PFSK-1 (cell line): ENCODE results near the gene CFAP65. TPM values are rescaled to one million over a fixed set of nuclear protein-coding genes. Genes with fewer than 3 reads are reported as not detected.

ENCODE experiments used
- FOXP2 ChIP-seq: optimal IDR thresholded peaks from 2 replicates; pipeline ENCODE3; 2011; ENCODE audit warnings: borderline replicate concordance, control low read depth, inconsistent platforms; ENCODE audit not compliant: insufficient read depth; ENCODE audit errors: extremely low read length, extremely low read depth
- POLR2AphosphoS5 ChIP-seq: IDR thresholded peaks from 2 replicates; pipeline ENCODE4 v1.6.1; 2012; ENCODE audit warnings: low read depth, mild to moderate bottlenecking, control low read depth, low read length, moderate library complexity
- REST ChIP-seq, 2 experiments: IDR thresholded peaks; 2 replicates each; pipeline versions ENCODE4 v1.6.1 to v1.8.0; 2011 to 2012; ENCODE audit warnings: low read depth in 2 of 2, low read length in 2 of 2, control low read depth in 1 of 2, inconsistent platforms in 1 of 2, mild to moderate bottlenecking in 1 of 2, moderate library complexity in 1 of 2; ENCODE audit not compliant: insufficient read depth in 1 of 2
- SIN3A ChIP-seq: IDR thresholded peaks from 2 replicates; pipeline ENCODE4 v1.6.1; 2012; ENCODE audit warnings: mild to moderate bottlenecking, low read length, moderate library complexity, borderline replicate concordance; ENCODE audit not compliant: insufficient read depth
- TAF1 ChIP-seq: IDR thresholded peaks from 2 replicates; pipeline ENCODE4 v1.6.1; 2012; ENCODE audit warnings: low read length, control low read depth, borderline replicate concordance; ENCODE audit not compliant: insufficient read depth
- polyA plus RNA-seq: library from polyadenylated mRNA; unstranded; fragments of >200 nt; gene quantifications from one replicate; pipeline ENCODE4 v1.2.1, GENCODE V29; 2012; ENCODE audit warnings: low read depth, missing spikeins; ENCODE audit not compliant: insufficient read length

Gene CFAP65, protein sequence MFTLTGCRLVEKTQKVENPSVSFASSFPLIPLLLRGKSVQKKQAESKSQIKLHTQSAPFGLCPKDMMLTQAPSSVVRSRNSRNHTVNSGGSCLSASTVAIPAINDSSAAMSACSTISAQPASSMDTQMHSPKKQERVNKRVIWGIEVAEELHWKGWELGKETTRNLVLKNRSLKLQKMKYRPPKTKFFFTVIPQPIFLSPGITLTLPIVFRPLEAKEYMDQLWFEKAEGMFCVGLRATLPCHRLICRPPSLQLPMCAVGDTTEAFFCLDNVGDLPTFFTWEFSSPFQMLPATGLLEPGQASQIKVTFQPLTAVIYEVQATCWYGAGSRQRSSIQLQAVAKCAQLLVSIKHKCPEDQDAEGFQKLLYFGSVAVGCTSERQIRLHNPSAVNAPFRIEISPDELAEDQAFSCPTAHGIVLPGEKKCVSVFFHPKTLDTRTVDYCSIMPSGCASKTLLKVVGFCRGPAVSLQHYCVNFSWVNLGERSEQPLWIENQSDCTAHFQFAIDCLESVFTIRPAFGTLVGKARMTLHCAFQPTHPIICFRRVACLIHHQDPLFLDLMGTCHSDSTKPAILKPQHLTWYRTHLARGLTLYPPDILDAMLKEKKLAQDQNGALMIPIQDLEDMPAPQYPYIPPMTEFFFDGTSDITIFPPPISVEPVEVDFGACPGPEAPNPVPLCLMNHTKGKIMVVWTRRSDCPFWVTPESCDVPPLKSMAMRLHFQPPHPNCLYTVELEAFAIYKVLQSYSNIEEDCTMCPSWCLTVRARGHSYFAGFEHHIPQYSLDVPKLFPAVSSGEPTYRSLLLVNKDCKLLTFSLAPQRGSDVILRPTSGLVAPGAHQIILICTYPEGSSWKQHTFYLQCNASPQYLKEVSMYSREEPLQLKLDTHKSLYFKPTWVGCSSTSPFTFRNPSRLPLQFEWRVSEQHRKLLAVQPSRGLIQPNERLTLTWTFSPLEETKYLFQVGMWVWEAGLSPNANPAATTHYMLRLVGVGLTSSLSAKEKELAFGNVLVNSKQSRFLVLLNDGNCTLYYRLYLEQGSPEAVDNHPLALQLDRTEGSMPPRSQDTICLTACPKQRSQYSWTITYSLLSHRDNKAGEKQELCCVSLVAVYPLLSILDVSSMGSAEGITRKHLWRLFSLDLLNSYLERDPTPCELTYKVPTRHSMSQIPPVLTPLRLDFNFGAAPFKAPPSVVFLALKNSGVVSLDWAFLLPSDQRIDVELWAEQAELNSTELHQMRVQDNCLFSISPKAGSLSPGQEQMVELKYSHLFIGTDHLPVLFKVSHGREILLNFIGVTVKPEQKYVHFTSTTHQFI (N-terminal part only)
- polyA plus RNA-seq: not detected

GRCh38 chr2:219041252-219041651, at the start of gene CFAP65:
TSS of gene CFAP65 (minus strand) at chr2:219041516. CDS start at chr2:219039048, 2,468 bp downstream.
- TF ChIP-seq FOXP2 (no peak), TAF1 (no peak), REST (IDR thresholded peaks at IDR 0.05; ENCODE audit: insufficient read depth in 1 of 2, low read depth in 2 of 2, low read length in 2 of 2) (peak; percentile 22 to 29; a peak in 1 of 4 replicates), SIN3A (peak; percentile 99), POLR2AphosphoS5 (no peak)

DNA sequence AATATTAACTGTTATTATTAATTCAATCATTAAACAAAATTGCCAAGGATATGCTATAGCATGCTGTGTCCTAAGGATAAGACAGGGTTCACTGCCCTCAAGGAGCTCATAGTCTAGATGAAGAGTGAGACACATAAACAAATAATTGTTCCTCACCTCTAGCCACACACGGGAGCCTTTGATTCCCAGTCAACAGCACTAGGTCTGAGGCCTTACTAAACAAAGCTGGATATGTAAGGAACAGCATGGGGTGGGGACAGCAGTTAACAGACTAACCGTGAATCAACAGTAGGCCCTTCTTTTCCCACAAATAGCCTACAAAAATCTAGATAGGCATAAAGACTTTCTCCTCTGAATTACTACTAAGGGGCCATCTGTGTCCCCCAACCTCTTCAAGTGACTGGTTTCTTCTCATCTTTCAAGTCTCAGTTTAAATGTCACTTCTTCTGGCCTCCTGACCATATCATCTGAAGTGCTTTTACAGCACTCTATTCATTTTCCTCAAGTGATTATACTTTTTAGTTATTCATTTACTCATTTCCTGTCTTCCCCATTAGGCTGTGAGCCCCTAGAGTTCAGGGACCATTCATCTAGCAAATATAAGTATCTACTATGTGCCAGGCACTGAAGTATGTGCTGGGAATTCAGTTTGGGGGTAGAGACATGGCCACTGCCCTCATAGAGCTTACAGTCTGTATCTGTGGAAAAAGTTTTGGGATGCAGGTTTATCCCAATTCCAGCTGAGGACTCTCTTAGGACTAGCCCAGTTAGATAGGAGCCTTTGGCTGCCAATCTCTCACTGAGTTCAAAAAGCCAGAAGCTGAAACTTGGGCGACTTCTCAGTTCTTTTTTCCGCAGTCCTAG, 49.4 kb upstream of the CFAP65 start:
- no peak for TF ChIP-seq TAF1
- TF ChIP-seq SIN3A: no peak
- no peak for TF ChIP-seq POLR2AphosphoS5
- no peak for TF ChIP-seq REST (IDR thresholded peaks at IDR 0.05; ENCODE audit: insufficient read depth in 1 of 2, low read depth in 2 of 2, low read length in 2 of 2)
- no peak for TF ChIP-seq FOXP2

GRCh38 chr2:219089330-219089729, 48.0 kb upstream of the CFAP65 start:
- TF ChIP-seq SIN3A: no peak

- no peak for TF ChIP-seq TAF1
- no peak for TF ChIP-seq FOXP2
- TF ChIP-seq SIN3A: no peak
- no peak for TF ChIP-seq REST (IDR thresholded peaks at IDR 0.05; ENCODE audit: insufficient read depth in 1 of 2, low read depth in 2 of 2, low read length in 2 of 2)
- TF ChIP-seq POLR2AphosphoS5: no peak
These were observed 46.5 kb upstream of the CFAP65 start for GRCh38 chr2:219087848-219088247.
